Measurements from ENCODE around the gene LRRC17. TPM values are rescaled to one million over a fixed set of nuclear protein-coding genes. Genes with fewer than 3 reads are reported as not detected.
A peak's percentile ranks its signal among the peaks of the same experiment; 100 is the strongest.

Gene LRRC17
- total and polyA plus RNA-seq, 9 of the 15 experiments (the other 6 are each of a cell fraction or from before 2014, with no cell fraction given) = 0.03 to 0.18 (median 0.12) TPM; not detected in 5

DNA sequence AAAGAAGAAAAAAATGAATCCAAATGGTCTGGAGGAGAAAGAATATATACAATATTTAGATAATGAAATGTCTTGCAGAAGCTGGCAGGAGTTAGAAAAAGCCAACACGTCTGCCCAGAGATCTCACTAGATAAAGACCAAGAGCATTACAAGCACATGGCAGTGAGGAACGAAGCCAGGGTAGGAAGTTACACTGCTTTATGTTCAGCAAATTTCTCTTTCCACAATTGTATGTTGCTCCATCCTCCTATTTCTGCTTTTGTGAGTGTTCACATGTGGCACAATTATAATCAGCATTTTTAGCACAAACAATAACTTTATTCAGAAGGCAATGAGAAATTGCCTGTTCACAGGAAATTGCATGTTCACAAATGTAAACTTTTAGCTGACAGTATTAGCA, 53.7 kb downstream of the LRRC17 start:
- H2AFZ ChIP-seq (ENCODE audit: low read depth, low read length) = no peak overlapping the region
- ChIA-PET CTCF (ENCODE audit: low intra/inter-chr PET ratio) (interaction anchor here (0.6 kb wide), 1 partner anchor 11 kb away, joined by 3 read pairs; no protein-coding TSS in a partner anchor), POLR2A (no interaction called here)
- H3K4me2 ChIP-seq (ENCODE audit: insufficient read depth, low read length) = no peak overlapping the region
- intact Hi-C loops (cut with micrococcal nuclease) = no loop called here
- in situ Hi-C loops (cut with MboI) = no loop called here
- no peak overlapping the region for H3K27ac ChIP-seq (ENCODE audit: extremely low read depth, low read depth, low read length)
- H3K4me3 ChIP-seq = no peak overlapping the region
- H3K9ac ChIP-seq (ENCODE audit: insufficient read depth in 1 of 2, low read depth in 2 of 2, low read length in 2 of 2) = no peak overlapping the region
- H3K9me3 ChIP-seq (replicated peaks; ENCODE audit: control insufficient read depth, insufficient read depth, low read depth, low read length) = no peaks in the 10 kb centered on the region
- no peaks in the 10 kb centered on the region for H3K4me1 ChIP-seq (replicated peaks in 1 of 2; ENCODE audit: control insufficient read depth in 2 of 2, insufficient read depth in 2 of 2, low read length in 2 of 2)
- FAIRE-seq (no peak), DNase-seq (ENCODE audit: extremely low read depth in 1 of 4, low spot score in 3 of 4) (no peak), ATAC-seq (no peak)
- H4K20me1 ChIP-seq (replicated peaks; ENCODE audit: control insufficient read depth, insufficient read depth, low read length) = no peaks in the 10 kb centered on the region
- H3K9me1 ChIP-seq (ENCODE audit: control insufficient read depth, insufficient read depth, low read length) = no peaks in the 10 kb centered on the region
- BruUV-seq (replicated peaks) = no TSS peak
- no peaks in the 10 kb centered on the region for H3K27me3 ChIP-seq (ENCODE audit: control insufficient read depth in 2 of 2, insufficient read depth in 2 of 2, low read length in 2 of 2)
- peaks cover 59% of the 10 kb centered on the region for H3K36me3 ChIP-seq (ENCODE audit: control insufficient read depth, insufficient read depth, low read length)
- H3K79me2 ChIP-seq (ENCODE audit: control insufficient read depth, insufficient read depth, low read length) = peaks cover 70% of the 10 kb centered on the region
- 61% methylated on average over 2 of the region's 2 CpGs for WGBS (ENCODE audit: insufficient coverage, low coverage, missing lambda C conversion rate)
- TF ChIP-seq, protein P1, sequence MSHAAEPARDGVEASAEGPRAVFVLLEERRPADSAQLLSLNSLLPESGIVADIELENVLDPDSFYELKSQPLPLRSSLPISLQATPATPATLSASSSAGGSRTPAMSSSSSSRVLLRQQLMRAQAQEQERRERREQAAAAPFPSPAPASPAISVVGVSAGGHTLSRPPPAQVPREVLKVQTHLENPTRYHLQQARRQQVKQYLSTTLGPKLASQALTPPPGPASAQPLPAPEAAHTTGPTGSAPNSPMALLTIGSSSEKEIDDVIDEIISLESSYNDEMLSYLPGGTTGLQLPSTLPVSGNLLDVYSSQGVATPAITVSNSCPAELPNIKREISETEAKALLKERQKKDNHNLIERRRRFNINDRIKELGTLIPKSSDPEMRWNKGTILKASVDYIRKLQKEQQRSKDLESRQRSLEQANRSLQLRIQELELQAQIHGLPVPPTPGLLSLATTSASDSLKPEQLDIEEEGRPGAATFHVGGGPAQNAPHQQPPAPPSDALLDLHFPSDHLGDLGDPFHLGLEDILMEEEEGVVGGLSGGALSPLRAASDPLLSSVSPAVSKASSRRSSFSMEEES (CRISPR knock-in tag; IDR thresholded peaks at IDR 0.05) = no peak
- no peak for TF ChIP-seq PTTG1 (tag; IDR thresholded peaks at IDR 0.05; ENCODE audit: low read depth)
- no peak for TF ChIP-seq EHMT2 (IDR thresholded peaks at IDR 0.05)
- peak; percentile 69 for TF ChIP-seq L3MBTL2 (IDR thresholded peaks at IDR 0.05)
- TF ChIP-seq, protein P2, sequence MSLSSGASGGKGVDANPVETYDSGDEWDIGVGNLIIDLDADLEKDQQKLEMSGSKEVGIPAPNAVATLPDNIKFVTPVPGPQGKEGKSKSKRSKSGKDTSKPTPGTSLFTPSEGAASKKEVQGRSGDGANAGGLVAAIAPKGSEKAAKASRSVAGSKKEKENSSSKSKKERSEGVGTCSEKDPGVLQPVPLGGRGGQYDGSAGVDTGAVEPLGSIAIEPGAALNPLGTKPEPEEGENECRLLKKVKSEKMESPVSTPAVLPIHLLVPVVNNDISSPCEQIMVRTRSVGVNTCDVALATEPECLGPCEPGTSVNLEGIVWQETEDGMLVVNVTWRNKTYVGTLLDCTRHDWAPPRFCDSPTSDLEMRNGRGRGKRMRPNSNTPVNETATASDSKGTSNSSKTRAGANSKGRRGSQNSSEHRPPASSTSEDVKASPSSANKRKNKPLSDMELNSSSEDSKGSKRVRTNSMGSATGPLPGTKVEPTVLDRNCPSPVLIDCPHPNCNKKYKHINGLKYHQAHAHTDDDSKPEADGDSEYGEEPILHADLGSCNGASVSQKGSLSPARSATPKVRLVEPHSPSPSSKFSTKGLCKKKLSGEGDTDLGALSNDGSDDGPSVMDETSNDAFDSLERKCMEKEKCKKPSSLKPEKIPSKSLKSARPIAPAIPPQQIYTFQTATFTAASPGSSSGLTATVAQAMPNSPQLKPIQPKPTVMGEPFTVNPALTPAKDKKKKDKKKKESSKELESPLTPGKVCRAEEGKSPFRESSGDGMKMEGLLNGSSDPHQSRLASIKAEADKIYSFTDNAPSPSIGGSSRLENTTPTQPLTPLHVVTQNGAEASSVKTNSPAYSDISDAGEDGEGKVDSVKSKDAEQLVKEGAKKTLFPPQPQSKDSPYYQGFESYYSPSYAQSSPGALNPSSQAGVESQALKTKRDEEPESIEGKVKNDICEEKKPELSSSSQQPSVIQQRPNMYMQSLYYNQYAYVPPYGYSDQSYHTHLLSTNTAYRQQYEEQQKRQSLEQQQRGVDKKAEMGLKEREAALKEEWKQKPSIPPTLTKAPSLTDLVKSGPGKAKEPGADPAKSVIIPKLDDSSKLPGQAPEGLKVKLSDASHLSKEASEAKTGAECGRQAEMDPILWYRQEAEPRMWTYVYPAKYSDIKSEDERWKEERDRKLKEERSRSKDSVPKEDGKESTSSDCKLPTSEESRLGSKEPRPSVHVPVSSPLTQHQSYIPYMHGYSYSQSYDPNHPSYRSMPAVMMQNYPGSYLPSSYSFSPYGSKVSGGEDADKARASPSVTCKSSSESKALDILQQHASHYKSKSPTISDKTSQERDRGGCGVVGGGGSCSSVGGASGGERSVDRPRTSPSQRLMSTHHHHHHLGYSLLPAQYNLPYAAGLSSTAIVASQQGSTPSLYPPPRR (CRISPR knock-in tag; IDR thresholded peaks at IDR 0.05; ENCODE audit: borderline replicate concordance) = no peak
- TF ChIP-seq, protein P3, sequence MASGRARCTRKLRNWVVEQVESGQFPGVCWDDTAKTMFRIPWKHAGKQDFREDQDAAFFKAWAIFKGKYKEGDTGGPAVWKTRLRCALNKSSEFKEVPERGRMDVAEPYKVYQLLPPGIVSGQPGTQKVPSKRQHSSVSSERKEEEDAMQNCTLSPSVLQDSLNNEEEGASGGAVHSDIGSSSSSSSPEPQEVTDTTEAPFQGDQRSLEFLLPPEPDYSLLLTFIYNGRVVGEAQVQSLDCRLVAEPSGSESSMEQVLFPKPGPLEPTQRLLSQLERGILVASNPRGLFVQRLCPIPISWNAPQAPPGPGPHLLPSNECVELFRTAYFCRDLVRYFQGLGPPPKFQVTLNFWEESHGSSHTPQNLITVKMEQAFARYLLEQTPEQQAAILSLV (tag; IDR thresholded peaks at IDR 0.05) = no peak
- TF ChIP-seq POLR2G (IDR thresholded peaks at IDR 0.05; ENCODE audit: low read depth, low read length) = peak; percentile 35; the same call in 1 of the 2 replicates
- no peak for TF ChIP-seq TCFL5 (CRISPR knock-in tag; conservative IDR thresholded peaks at IDR 0.05)
